Stimulated activated CD8-positive, alpha-beta memory T cell treated with anti-CD3 and anti-CD28 coated beads, Interleukin-4, amount 100 ng/mL, for 4 hours (primary cell): ENCODE measurements around the gene TRANK1.
A peak's percentile ranks its signal among the peaks of the same experiment; 100 is the strongest.
"Not testable (repeated sequence)": the region's sequence is repeated elsewhere in the genome, so short reads cannot be mapped to it uniquely, and the experiment has no call there.

Experiments used
- DNase-seq, 2 donors: peaks; one replicate each; pipeline ENCODE4 v3.0.0-alpha.2; 2020; ENCODE audit warnings: low read depth in 2 of 2, low spot score in 1 of 2

TRANK1 gene

GRCh38 chr3:36957862-36958686 is 13.2 kb upstream of the TRANK1 start:
- no peak for DNase-seq

GRCh38 chr3:36957063-36957462 is 12.2 kb upstream of the TRANK1 start:
- no peak for DNase-seq

- no peak for DNase-seq
These were observed 11.3 kb upstream of the TRANK1 start for GRCh38 chr3:36956155-36956554.

- no peak for DNase-seq
These were observed 9.7 kb upstream of the TRANK1 start for GRCh38 chr3:36954452-36955134.

GRCh38 chr3:36947814-36948213 is 3.0 kb upstream of the TRANK1 start:
- DNase-seq, result not testable (repeated sequence)

GRCh38 chr3:36945333-36945980 is 603 bp upstream of the TRANK1 start:
- DNase-seq, result no peak

GRCh38 chr3:36944012-36944640 is 728 bp downstream of the TRANK1 start:
- peak in 1 of 2 donors; percentile 2 for DNase-seq

- DNase-seq, result no peak
These were observed 1.3 kb downstream of the TRANK1 start for GRCh38 chr3:36943601-36944000.

GRCh38 chr3:36942638-36943248 is 2.1 kb downstream of the TRANK1 start:
- no peak for DNase-seq

- no peak for DNase-seq
These were observed 3.2 kb downstream of the TRANK1 start for GRCh38 chr3:36941658-36942057.

GRCh38 chr3:36941162-36941561 is 3.7 kb downstream of the TRANK1 start:
- no peak for DNase-seq

- DNase-seq, result no peak
These were observed 7.4 kb downstream of the TRANK1 start for GRCh38 chr3:36937492-36937891.

GRCh38 chr3:36933540-36934296 is 11.1 kb downstream of the TRANK1 start:
- DNase-seq, result no peak

- not testable (repeated sequence) for DNase-seq
These were observed 13.4 kb downstream of the TRANK1 start for GRCh38 chr3:36931424-36931823.

- DNase-seq, result no peak
These were observed 16.6 kb downstream of the TRANK1 start for GRCh38 chr3:36928220-36928619.

GRCh38 chr3:36926292-36926897 is 18.5 kb downstream of the TRANK1 start:
- DNase-seq, result no peak

- DNase-seq, result no peak
These were observed 19.9 kb downstream of the TRANK1 start for GRCh38 chr3:36924744-36925521.

- DNase-seq, result no peak
These were observed 20.7 kb downstream of the TRANK1 start for GRCh38 chr3:36923981-36924743.
